Gastroesophageal sphincter (tissue), 4 donors: Measurements from ENCODE around the gene RNF44. TPM values are rescaled to one million over a fixed set of nuclear protein-coding genes. Genes with fewer than 3 reads are reported as not detected.

Experiments
- ATAC-seq: fragments of 150-250 bp; one replicate; pipeline ENCODE4 v1.9.1; 2016; ENCODE audit warnings: mild to moderate bottlenecking, moderate library complexity
- H3K27ac ChIP-seq, 4 donors: fragments of 200-600 bp; sonication (generic) in 3 of 4; 1 replicate in 3 of 4; 2 replicates in 1 of 4; pipeline ENCODE4 v1.5.1; 2016 to 2019
- H3K27me3 ChIP-seq: fragments of 200-600 bp; sonication (generic); one replicate; pipeline ENCODE4 v1.5.1; 2019
- H3K36me3 ChIP-seq, 2 donors: fragments of 200-600 bp; sonication (generic); one replicate each; pipeline ENCODE4 v1.5.1; 2019; ENCODE audit warnings: control low read depth in 1 of 2
- H3K4me1 ChIP-seq, 3 donors: fragments of 200-600 bp; sonication (generic); 1 replicate in 2 of 3; 2 replicates in 1 of 3; pipeline ENCODE4 v1.5.1; 2016 to 2019; ENCODE audit warnings: control low read depth in 2 of 3
- H3K4me3 ChIP-seq, 2 donors: fragments of 200-600 bp; sonication (generic); one replicate each; pipeline ENCODE4 v1.5.1; 2019; ENCODE audit warnings: mild to moderate bottlenecking in 1 of 2, moderate library complexity in 1 of 2
- H3K9me3 ChIP-seq, 3 donors: fragments of 200-600 bp; sonication (generic); one replicate each; pipeline ENCODE4 v1.5.1; 2017 to 2019; ENCODE audit warnings: control low read depth in 2 of 3
- CTCF ChIP-seq, 4 experiments: fragments of 200-600 bp in 2 of 4; fragments of 450-650 bp in 2 of 4; sonication (generic) in 1 of 4; IDR thresholded peaks; one replicate each; pipeline ENCODE4 v1.5.1; 2017 to 2019; ENCODE audit warnings: antibody characterized with exemption in 4 of 4, mild to moderate bottlenecking in 2 of 4, moderate library complexity in 2 of 4
- EP300 ChIP-seq: sonication (generic); formaldehyde crosslinking; IDR thresholded peaks from one replicate; pipeline ENCODE4 v1.6.1; 2017; ENCODE audit warnings: antibody characterized with exemption, mild to moderate bottlenecking
- POLR2A ChIP-seq, 2 donors: fragments of 450-650 bp; IDR thresholded peaks; one replicate each; pipeline ENCODE4 v1.6.1; 2017; ENCODE audit warnings: antibody characterized with exemption in 2 of 2, mild to moderate bottlenecking in 2 of 2, moderate library complexity in 1 of 2
- POLR2AphosphoS5 ChIP-seq: sonication (generic); formaldehyde crosslinking; IDR thresholded peaks from one replicate; pipeline ENCODE4 v1.6.1; 2017; ENCODE audit warnings: antibody characterized with exemption
- WGBS, 2 donors: methylation state at CpG; one replicate each; pipeline ENCODE4 v1.1.5; 2018; ENCODE audit warnings: low coverage in 1 of 2; 5-methylcytosine and 5-hydroxymethylcytosine counted together
- total RNA-seq, 4 donors: library from RNA; depleted of rRNA; stranded (reverse); fragments of >200 nt; gene quantifications; one replicate each; pipeline ENCODE4 v1.1.0, GENCODE V29; 2016

The RNF44 gene
- total RNA-seq, 4 donors from 2014 or later = 8.9 to 15.9 (median 12.4) TPM

GRCh38 chr5:176540476-176540899 lies 3.3 kb upstream of the RNF44 start:
- Histone ChIP-seq H3K9me3 (no peaks in the 10 kb centered on the region), H3K27me3 (no peaks in the 10 kb centered on the region), H3K4me1 (peaks cover 0 to 63% (median 19%) of the 10 kb centered on the region in 3 donors), H3K27ac (no peak overlapping the region), H3K4me3 (no peak overlapping the region), H3K36me3 (no peaks in the 10 kb centered on the region)
- TF ChIP-seq POLR2A (IDR thresholded peaks at IDR 0.05) (no peak), POLR2AphosphoS5 (no peak), EP300 (no peak)
- 93% methylated on average over 6 of the region's 8 CpGs; no CpG with 5 or more reads in 1 of the 2 donors for WGBS, 2 donors
- ATAC-seq = no peak

DNA sequence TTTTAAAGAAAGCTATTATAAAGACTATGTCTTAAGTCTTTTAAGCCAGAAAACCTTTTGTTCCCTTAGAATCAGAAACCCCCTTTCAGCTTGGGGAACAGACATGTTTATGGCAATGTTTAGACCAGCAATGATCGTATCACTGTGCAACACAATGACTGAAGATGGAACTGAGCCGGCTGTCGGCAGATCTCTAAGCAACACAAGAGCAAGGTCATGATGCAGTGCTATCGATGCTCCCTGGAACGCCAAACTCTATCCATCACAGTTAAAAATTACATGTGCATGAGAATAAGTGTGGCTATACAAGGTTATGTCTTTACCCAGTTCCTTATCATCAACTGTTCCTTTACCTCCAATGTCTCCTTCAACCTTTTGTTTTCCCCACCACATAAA lies 1.8 kb upstream of the RNF44 start:
- no peak overlapping the region for H3K4me3 ChIP-seq
- no peaks in the 10 kb centered on the region for H3K36me3 ChIP-seq
- WGBS, 2 donors = 11 to 23% methylated on average over 5 of the region's 5 CpGs
- ATAC-seq = no peak
- H3K4me1 ChIP-seq = peaks cover 0 to 63% (median 34%) of the 10 kb centered on the region in 3 donors
- TF ChIP-seq EP300 (no peak), POLR2A (IDR thresholded peaks at IDR 0.05) (no peak), CTCF (IDR thresholded peaks at IDR 0.05) (no peak), POLR2AphosphoS5 (no peak)
- H3K27me3 ChIP-seq = no peaks in the 10 kb centered on the region
- peak overlapping the region in 2 of 4 donors; percentile 95 to 99 for H3K27ac ChIP-seq
- H3K9me3 ChIP-seq = no peaks in the 10 kb centered on the region

- WGBS, 2 donors = 20 to 23% methylated on average over 8 to 11 of the region's 13 CpGs
- TF ChIP-seq CTCF (IDR thresholded peaks at IDR 0.05) (no peak), POLR2A (IDR thresholded peaks at IDR 0.05) (no peak), EP300 (no peak), POLR2AphosphoS5 (no peak)
- no peak for ATAC-seq
- no peaks in the 10 kb centered on the region for H3K9me3 ChIP-seq
- H3K27ac ChIP-seq = peak overlapping the region; percentile 19 to 100 (median 97)
- no peaks in the 10 kb centered on the region for H3K36me3 ChIP-seq
- H3K4me3 ChIP-seq = peak overlapping the region in 1 of 2 donors; percentile 93
- peaks cover 0 to 64% (median 40%) of the 10 kb centered on the region in 3 donors for H3K4me1 ChIP-seq
- no peaks in the 10 kb centered on the region for H3K27me3 ChIP-seq
These were observed 1.2 kb upstream of the RNF44 start for GRCh38 chr5:176538230-176538988.

GRCh38 chr5:176537554-176538229 lies 490 bp upstream of the RNF44 start:
- 0% methylated on average over 4 of the region's 43 CpGs; no CpG with 5 or more reads in 1 of the 2 donors for WGBS, 2 donors
- H3K4me3 ChIP-seq = peak overlapping the region; percentile 61 to 93
- peak in 1 of 2 donors; percentile 9 for TF ChIP-seq POLR2A (IDR thresholded peaks at IDR 0.05)
- no peak for TF ChIP-seq EP300
- peak; percentile 77 for TF ChIP-seq POLR2AphosphoS5
- H3K27me3 ChIP-seq = no peaks in the 10 kb centered on the region
- peak; percentile 92 for ATAC-seq
- H3K4me1 ChIP-seq = peaks cover 0 to 69% (median 47%) of the 10 kb centered on the region in 3 donors
- H3K27ac ChIP-seq = peak overlapping the region; percentile 90 to 100 (median 97)
- H3K36me3 ChIP-seq = no peaks in the 10 kb centered on the region
- no peaks in the 10 kb centered on the region for H3K9me3 ChIP-seq

GRCh38 chr5:176536132-176536901 lies 885 bp downstream of the RNF44 start:
- Histone ChIP-seq H3K4me1 (peaks cover 0 to 69% (median 40%) of the 10 kb centered on the region in 3 donors), H3K4me3 (peak overlapping the region; percentile 61 to 93), H3K9me3 (no peaks in the 10 kb centered on the region), H3K27me3 (no peaks in the 10 kb centered on the region), H3K27ac (peak overlapping the region; percentile 90 to 100 (median 97)), H3K36me3 (peaks cover 0 to 8% of the 10 kb centered on the region in 2 donors)
- 0% methylated on average over 2 of the region's 43 CpGs; no CpG with 5 or more reads in 1 of the 2 donors for WGBS, 2 donors
- ATAC-seq = peak; percentile 22
- no peak for TF ChIP-seq POLR2A (IDR thresholded peaks at IDR 0.05)
- no peak for TF ChIP-seq CTCF (IDR thresholded peaks at IDR 0.05)
- TF ChIP-seq POLR2AphosphoS5 = peak; percentile 39
